GM21423 (cell line): ENCODE measurements around the gene TAOK3.
"Not testable (repeated sequence)": the region's sequence is repeated elsewhere in the genome, so short reads cannot be mapped to it uniquely, and the experiment has no call there.

Source experiments
- ATAC-seq: cut with Tn5 transposase; IDR thresholded peaks from one replicate; pipeline ENCODE4 v1.9.1; 2021; ENCODE audit warnings: mild to moderate bottlenecking, moderate library complexity; ENCODE audit not compliant: unreplicated experiment

Gene TAOK3

GRCh38 chr12:118374126-118374725, 1.5 kb upstream of the TAOK3 start:
- no peak for ATAC-seq

GRCh38 chr12:118373616-118374015, 909 bp upstream of the TAOK3 start:
- no peak for ATAC-seq

GRCh38 chr12:118371321-118372282, 1.1 kb downstream of the TAOK3 start:
- no peak for ATAC-seq

- no peak for ATAC-seq
Measured at GRCh38 chr12:118370601-118371000, 2.1 kb downstream of the TAOK3 start.

- ATAC-seq = no peak
Measured at GRCh38 chr12:118368821-118369220, 3.9 kb downstream of the TAOK3 start.

GRCh38 chr12:118361889-118362288, 10.8 kb downstream of the TAOK3 start:
- ATAC-seq = no peak

GRCh38 chr12:118361092-118361404, 11.7 kb downstream of the TAOK3 start:
- ATAC-seq = no peak

- ATAC-seq = peak; percentile 53
Measured at GRCh38 chr12:118359541-118359915, 13.2 kb downstream of the TAOK3 start.

- no peak for ATAC-seq
Measured at GRCh38 chr12:118358612-118359540, 13.8 kb downstream of the TAOK3 start.

- ATAC-seq = no peak
Measured at GRCh38 chr12:118358008-118358359, 14.7 kb downstream of the TAOK3 start.

- ATAC-seq = peak; percentile 62
Measured at GRCh38 chr12:118357257-118358007, 15.3 kb downstream of the TAOK3 start.

- no peak for ATAC-seq
Measured at GRCh38 chr12:118356809-118357256, 15.9 kb downstream of the TAOK3 start.

- no peak for ATAC-seq
Measured at GRCh38 chr12:118355843-118356242, 16.9 kb downstream of the TAOK3 start.

- ATAC-seq = no peak
Measured at GRCh38 chr12:118354903-118355302, 17.8 kb downstream of the TAOK3 start.

GRCh38 chr12:118354503-118354902, 18.2 kb downstream of the TAOK3 start:
- not testable (repeated sequence) for ATAC-seq

GRCh38 chr12:118353721-118354120, 19.0 kb downstream of the TAOK3 start:
- no peak for ATAC-seq

- no peak for ATAC-seq
Measured at GRCh38 chr12:118350908-118351559, 21.7 kb downstream of the TAOK3 start.

- ATAC-seq = no peak
Measured at GRCh38 chr12:118347916-118348315, 24.8 kb downstream of the TAOK3 start.

GRCh38 chr12:118346895-118347294, 25.8 kb downstream of the TAOK3 start:
- peak; percentile 79 for ATAC-seq

GRCh38 chr12:118345355-118345754, 27.4 kb downstream of the TAOK3 start:
- ATAC-seq = no peak
